HPDE6-E6E7 (cell line): ENCODE data around the gene DIRAS2.
"Not testable (repeated sequence)": the region's sequence is repeated elsewhere in the genome, so short reads cannot be mapped to it uniquely, and the experiment has no call there.

Experiments used
- DNase-seq: peaks from one replicate; pipeline ENCODE4 v3.0.0; 2011; ENCODE audit warnings: missing footprints; ENCODE audit errors: extremely low spot score

Gene DIRAS2

DNA sequence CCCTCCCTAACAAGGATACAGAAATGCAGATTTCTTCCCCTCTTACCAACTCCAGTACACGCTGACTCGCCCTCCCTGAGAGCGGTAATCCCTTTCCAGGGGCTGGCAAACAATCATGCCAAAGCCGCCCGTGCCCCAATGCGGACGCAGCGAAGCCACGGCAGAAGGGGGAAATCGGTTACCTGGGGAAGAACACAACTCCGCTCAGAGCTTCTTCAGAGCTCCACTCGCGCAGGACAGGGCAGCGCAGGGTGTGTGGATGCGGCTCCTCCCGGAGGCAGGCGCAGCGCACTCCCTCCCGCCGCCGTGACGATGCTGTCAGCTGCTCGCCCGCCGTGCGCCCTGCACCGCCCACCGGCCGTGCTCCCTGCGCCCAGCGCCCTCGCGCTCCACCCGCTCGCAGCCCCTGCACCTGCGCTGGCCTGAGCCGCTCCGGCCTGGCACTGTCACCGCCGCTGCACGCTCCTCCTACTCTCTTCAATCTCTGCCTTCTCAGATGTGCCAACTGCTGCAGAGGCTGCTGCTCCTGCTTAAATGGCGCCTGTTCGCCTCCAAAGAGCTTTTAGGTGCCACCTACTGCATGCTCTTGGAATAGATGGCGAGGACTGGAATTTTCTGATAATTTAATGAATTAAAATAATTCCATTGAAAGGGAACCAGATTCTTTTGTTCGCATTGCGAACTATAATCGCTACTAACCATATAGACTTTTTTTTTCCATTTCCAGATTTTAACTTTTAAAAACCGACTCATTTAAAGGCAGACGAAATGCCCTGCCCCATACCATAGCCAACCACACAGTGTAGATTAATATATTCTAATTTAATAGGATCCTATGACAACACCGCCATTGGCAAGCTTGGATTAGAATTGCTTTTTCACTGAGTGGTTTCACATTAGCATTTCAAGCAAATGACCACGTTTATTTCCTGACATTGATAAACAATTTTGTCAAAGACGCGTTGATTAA lies at the start of gene DIRAS2:
DIRAS2 (minus strand) TSS at position 255 of the 970 bp plus-strand sequence. CDS start 28,997 bp downstream, outside the sequence.
- DNase-seq: peak; percentile 31

- no peak for DNase-seq
Observed at GRCh38 chr9:90684736-90685135, 42.1 kb upstream of the DIRAS2 start.

GRCh38 chr9:90684106-90684505 lies 41.5 kb upstream of the DIRAS2 start:
- no peak for DNase-seq

DNA sequence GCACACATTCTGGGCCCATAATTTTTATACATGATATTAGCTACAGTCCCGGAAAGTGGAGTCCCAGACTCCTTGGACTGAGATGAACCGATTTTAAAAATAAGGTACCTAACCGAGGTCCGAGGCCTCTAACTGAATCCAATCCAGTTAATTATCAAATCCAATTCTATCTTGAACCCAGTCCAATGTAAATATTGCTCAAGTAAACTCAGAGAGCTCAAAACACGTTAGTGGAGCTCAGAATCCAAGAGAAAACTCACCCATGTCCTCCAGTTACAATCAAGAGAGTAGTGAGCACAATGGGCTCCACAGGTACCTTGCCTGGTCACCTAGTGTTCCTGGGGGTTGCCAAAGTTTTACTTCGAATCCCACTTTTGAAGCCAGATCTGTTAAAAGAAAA lies 37.9 kb upstream of the DIRAS2 start:
- no peak for DNase-seq

DNA sequence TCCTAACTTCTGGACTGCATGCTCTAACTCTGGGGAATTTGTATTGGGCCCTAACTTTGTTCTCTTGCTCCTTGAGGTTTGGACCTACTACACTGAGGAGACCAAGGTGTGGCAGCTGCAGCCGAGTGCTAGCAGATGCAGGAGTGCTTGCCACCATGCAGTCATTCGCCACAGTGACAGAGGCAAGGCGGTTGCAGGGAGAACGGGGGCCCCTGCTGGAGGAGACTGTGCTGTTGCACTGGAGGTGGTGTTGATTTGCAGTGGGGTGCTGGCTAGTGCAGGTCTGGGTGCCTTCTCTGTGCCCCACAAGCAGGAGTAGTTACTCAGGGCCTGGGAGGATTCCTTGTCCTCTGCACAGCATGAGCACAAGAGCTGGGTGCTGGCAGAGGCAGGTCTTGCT lies 22.4 kb upstream of the DIRAS2 start:
- DNase-seq: no peak

DNA sequence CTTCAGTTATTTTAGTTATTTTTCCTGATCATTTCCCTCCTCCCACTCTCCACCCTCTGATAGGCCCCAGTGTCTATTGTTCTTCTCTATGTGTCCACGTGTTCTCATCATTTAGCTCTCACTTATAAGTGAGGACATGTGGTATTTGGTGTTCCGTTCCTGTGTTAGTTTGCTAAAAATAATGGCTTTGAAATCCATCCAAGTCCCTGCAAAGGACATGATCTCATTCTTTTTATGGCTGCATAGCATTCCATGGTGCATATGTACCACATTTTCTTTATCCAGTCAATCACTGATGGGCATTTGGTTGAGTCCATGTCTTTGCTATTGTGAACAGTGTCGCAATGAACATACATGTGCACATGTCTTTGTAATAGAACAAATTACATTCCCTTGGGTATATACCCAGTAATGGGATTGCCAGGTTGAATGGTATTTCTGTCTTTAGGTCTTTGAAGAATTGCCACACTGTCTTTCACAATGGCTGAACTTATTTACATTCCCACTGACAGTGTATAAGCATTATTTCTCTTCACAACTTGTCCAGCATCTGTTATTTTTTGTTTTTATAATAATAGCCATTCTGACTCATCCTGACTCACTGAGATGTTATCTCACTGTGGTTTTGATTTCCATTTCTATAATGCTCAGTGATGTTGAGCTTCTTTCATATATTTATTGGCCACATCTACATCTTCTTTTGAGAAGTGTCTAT lies 17.2 kb upstream of the DIRAS2 start:
- DNase-seq: no peak

DNA sequence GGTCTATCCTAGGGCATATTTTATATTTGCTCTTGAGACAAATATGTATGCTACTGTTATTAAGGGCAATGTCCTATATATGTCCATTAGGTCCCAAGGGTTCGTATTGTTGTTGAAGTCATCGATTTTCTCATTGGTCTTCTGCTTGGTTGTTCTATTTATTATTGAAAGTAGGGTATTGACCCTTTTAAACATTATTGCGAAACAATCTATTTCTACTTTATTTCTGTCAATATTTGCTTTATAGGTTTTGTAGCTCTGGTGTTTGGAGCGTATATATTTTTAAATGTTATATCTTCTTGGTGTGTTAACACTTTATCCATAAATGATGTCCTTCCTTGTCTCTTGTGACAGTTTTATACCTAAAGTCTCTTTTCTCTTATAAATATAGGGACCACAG lies 16.2 kb upstream of the DIRAS2 start:
- DNase-seq: no peak

GRCh38 chr9:90658181-90658580 lies 15.6 kb upstream of the DIRAS2 start:
- DNase-seq: no peak

DNA sequence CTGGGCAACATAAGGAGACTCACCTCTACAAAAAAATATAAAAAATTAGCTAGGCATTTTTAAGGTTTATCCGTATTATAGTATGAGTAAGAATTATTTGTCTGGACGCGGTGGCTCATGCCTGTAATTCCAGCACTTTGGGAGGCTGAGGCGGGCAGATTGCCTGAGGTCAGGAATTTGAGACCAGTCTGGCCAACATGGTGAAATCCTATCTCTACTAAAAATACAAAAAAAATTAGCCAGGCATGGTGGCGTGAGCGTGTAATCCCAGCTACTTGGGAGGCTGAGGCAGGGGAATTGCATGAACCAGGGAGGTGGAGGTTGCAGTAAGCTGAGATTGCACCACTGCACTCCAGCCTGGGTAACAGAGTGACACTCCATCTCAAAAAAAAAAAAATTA lies 14.3 kb upstream of the DIRAS2 start:
- DNase-seq: not testable (repeated sequence)

GRCh38 chr9:90651246-90651645 lies 8.6 kb upstream of the DIRAS2 start:
- DNase-seq: no peak

- DNase-seq: no peak
Observed at GRCh38 chr9:90647843-90648242, 5.2 kb upstream of the DIRAS2 start.

- DNase-seq: no peak
Observed at GRCh38 chr9:90645721-90646120, 3.1 kb upstream of the DIRAS2 start.

GRCh38 chr9:90641884-90642487 lies 638 bp downstream of the DIRAS2 start:
- no peak for DNase-seq

- DNase-seq: no peak
Observed at GRCh38 chr9:90641086-90641485, 1.5 kb downstream of the DIRAS2 start.

DNA sequence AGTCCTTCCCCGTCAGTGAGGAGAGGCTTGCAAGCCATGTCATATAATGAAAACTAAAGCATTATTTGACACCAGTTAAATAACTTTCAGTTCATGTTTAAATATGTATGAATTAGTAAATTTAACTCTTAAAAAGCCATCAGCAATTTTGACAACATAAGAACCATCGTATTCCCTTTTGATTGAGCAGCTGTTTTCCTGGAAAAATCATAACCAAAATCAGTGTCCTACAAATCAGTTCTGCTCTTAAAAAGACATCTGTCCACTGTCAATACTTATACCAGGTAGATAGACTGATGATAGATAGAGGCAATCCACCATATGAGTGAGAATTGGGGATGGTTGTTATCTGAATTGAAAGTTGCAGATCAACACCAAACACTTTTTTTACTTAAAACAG lies 2.3 kb downstream of the DIRAS2 start:
- no peak for DNase-seq

DNA sequence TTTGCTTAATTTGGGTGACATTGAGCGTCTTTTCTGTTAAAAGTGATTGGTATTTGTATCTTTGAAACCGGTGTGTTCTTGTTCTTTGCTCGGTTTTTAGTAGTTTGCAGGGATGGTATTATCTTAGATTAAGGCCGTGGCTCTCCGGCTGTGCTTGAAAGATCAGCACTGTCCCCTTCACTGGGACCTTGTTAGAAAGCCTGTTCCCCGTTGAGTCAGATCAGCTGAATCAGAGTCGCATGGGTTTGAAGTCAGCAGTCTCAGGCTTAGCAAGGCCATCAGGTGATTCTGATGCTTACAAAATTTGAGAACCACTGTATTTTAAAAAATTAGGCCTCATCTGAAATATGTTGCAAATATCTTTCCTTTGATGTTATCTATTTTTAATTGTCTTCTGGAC lies 5.0 kb downstream of the DIRAS2 start:
- no peak for DNase-seq

GRCh38 chr9:90632647-90633207 lies 9.9 kb downstream of the DIRAS2 start:
- no peak for DNase-seq

GRCh38 chr9:90631964-90632363 lies 10.7 kb downstream of the DIRAS2 start:
- no peak for DNase-seq

DNA sequence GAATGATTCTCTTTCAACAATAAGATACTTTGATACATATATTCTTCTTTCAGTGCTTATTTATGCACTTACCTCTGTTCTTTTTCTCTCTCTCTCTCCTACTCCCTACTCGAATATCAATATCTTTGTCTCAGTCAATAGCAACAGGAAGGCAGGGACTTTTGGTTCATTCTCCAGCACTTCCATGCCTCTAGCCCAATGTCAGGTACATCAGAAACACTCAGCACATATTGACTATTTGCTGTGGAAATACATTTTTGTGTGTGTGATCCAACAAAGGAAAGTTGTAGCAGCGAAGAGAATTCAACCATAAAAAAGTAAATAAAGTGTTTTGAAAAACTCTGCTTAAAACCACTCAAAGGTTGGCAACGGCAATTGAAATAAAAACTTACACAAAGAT lies 12.6 kb downstream of the DIRAS2 start:
- DNase-seq: no peak

GRCh38 chr9:90629354-90629753 lies 13.3 kb downstream of the DIRAS2 start:
- DNase-seq: no peak

- no peak for DNase-seq
Observed at GRCh38 chr9:90616806-90617205, 25.8 kb downstream of the DIRAS2 start.

GRCh38 chr9:90613502-90613901 lies 29.1 kb downstream of the DIRAS2 start:
- DNase-seq: no peak
